Inferior parietal cortex (tissue), 1 donor: ENCODE data around the gene PODXL.
A peak's percentile ranks its signal among the peaks of the same experiment; 100 is the strongest.
"Not testable (repeated sequence)": the region's sequence is repeated elsewhere in the genome, so short reads cannot be mapped to it uniquely, and the experiment has no call there.

Experiments
- DNase-seq: peaks from one replicate; pipeline ENCODE4 v3.0.0-alpha.2; 2016; ENCODE audit errors: extremely low spot score

The PODXL gene

GRCh38 chr7:131538071-131538812 lies 18.2 kb downstream of the PODXL start:
- no peak for DNase-seq

- DNase-seq = no peak
Observed at GRCh38 chr7:131537571-131537978, 18.9 kb downstream of the PODXL start.

- DNase-seq = no peak
Observed at GRCh38 chr7:131536361-131536849, 20.0 kb downstream of the PODXL start.

- DNase-seq = no peak
Observed at GRCh38 chr7:131533566-131534561, 22.6 kb downstream of the PODXL start.

- DNase-seq = no peak
Observed at GRCh38 chr7:131533151-131533559, 23.3 kb downstream of the PODXL start.

GRCh38 chr7:131532570-131533091 lies 23.8 kb downstream of the PODXL start:
- no peak for DNase-seq

GRCh38 chr7:131530137-131530536 lies 26.3 kb downstream of the PODXL start:
- DNase-seq = no peak

GRCh38 chr7:131529617-131530016 lies 26.8 kb downstream of the PODXL start:
- no peak for DNase-seq

GRCh38 chr7:131529179-131529578 lies 27.2 kb downstream of the PODXL start:
- no peak for DNase-seq

GRCh38 chr7:131527456-131527855 lies 29.0 kb downstream of the PODXL start:
- DNase-seq = no peak

GRCh38 chr7:131525820-131526219 lies 30.6 kb downstream of the PODXL start:
- no peak for DNase-seq

GRCh38 chr7:131524703-131525102 lies 31.7 kb downstream of the PODXL start:
- no peak for DNase-seq

GRCh38 chr7:131524115-131524514 lies 32.3 kb downstream of the PODXL start:
- no peak for DNase-seq

- DNase-seq = no peak
Observed at GRCh38 chr7:131522325-131522930, 34.0 kb downstream of the PODXL start.

- DNase-seq = no peak
Observed at GRCh38 chr7:131521651-131522163, 34.7 kb downstream of the PODXL start.

- no peak for DNase-seq
Observed at GRCh38 chr7:131518626-131519025, 37.8 kb downstream of the PODXL start.

GRCh38 chr7:131517218-131517923 lies 39.1 kb downstream of the PODXL start:
- no peak for DNase-seq

- not testable (repeated sequence) for DNase-seq
Observed at GRCh38 chr7:131515471-131515870, 41.0 kb downstream of the PODXL start.

- DNase-seq = peak; percentile 84
Observed at GRCh38 chr7:131513245-131514061, 43.0 kb downstream of the PODXL start.
